DND-41 (cell line): ENCODE data around the gene WNT6.

ENCODE experiments used
- ATAC-seq: fragments of 200-7000 bp; cut with Tn5 transposase; 3 replicates; pipeline ENCODE4 v1.9.1; 2021; ENCODE audit warnings: low read depth; ENCODE audit not compliant: insufficient read depth
- DNase-seq: peaks from one replicate; pipeline ENCODE4 v3.0.0-alpha.2; 2020
- H2AFZ ChIP-seq: 2 replicates; pipeline ENCODE4 v1.6.0; 2012; ENCODE audit warnings: low read depth, low read length
- H3K27ac ChIP-seq: 2 replicates; pipeline ENCODE4 v1.5.1; 2012; ENCODE audit warnings: low read length, inconsistent platforms
- H3K27me3 ChIP-seq: fragments of 200-600 bp; sonication (generic); 2 replicates; pipeline ENCODE4 v1.6.0; 2012; ENCODE audit warnings: low read length, mild to moderate bottlenecking, inconsistent platforms; ENCODE audit not compliant: insufficient read depth, poor library complexity
- H3K36me3 ChIP-seq: 2 replicates; pipeline ENCODE4 v1.5.1; 2012; ENCODE audit warnings: low read length, inconsistent platforms; ENCODE audit not compliant: insufficient read depth
- H3K4me1 ChIP-seq: 2 replicates; pipeline ENCODE4 v1.5.1; 2012; ENCODE audit warnings: mild to moderate bottlenecking, low read length; ENCODE audit not compliant: insufficient read depth
- H3K4me2 ChIP-seq: 2 replicates; pipeline ENCODE4 v1.6.0; 2012; ENCODE audit warnings: mild to moderate bottlenecking, moderate library complexity, low read length, inconsistent platforms; ENCODE audit not compliant: insufficient read depth
- H3K4me3 ChIP-seq, 2 experiments: fragments of 200-600 bp in 1 of 2; shearing (Covaris generic) in 1 of 2; 2 replicates each; pipeline ENCODE4 v1.5.1; 2012 to 2016; ENCODE audit warnings: inconsistent platforms in 2 of 2, low read length in 2 of 2, mild to moderate bottlenecking in 2 of 2, low read depth in 1 of 2, moderate library complexity in 1 of 2
- H3K79me2 ChIP-seq: 2 replicates; pipeline ENCODE4 v1.6.0; 2012; ENCODE audit warnings: low read length, inconsistent platforms; ENCODE audit not compliant: insufficient read depth
- H3K9ac ChIP-seq: 2 replicates; pipeline ENCODE4 v1.6.0; 2012; ENCODE audit warnings: low read depth, mild to moderate bottlenecking, inconsistent platforms, low read length, moderate library complexity
- H3K9me3 ChIP-seq: 2 replicates; pipeline ENCODE4 v1.5.1; 2012; ENCODE audit warnings: low read length, moderate library complexity, mild to moderate bottlenecking, inconsistent platforms; ENCODE audit not compliant: insufficient read depth, severe bottlenecking
- H4K20me1 ChIP-seq: 2 replicates; pipeline ENCODE4 v1.6.0; 2012; ENCODE audit warnings: low read length; ENCODE audit not compliant: insufficient read depth
- CTCF ChIP-seq: IDR thresholded peaks from 2 replicates; pipeline ENCODE4 v1.5.1; 2012; ENCODE audit warnings: borderline replicate concordance, low read length, moderate library complexity, mild to moderate bottlenecking; ENCODE audit not compliant: poor library complexity, severe bottlenecking; ENCODE audit errors: extremely low read depth
- EZH2 ChIP-seq: IDR thresholded peaks from 3 replicates; pipeline ENCODE4 v1.6.1; 2012; ENCODE audit warnings: borderline replicate concordance, low read depth, mild to moderate bottlenecking, moderate library complexity, low read length, inconsistent platforms; ENCODE audit not compliant: severe bottlenecking

Gene WNT6

GRCh38 chr2:218863021-218863520 lies 3.5 kb downstream of the WNT6 start:
- Histone ChIP-seq H3K4me1 (no peaks in the 10 kb centered on the region), H3K79me2 (no peaks in the 10 kb centered on the region), H3K27ac (no peak overlapping the region), H3K27me3 (peaks cover under 1% of the 10 kb centered on the region), H3K36me3 (no peaks in the 10 kb centered on the region), H3K9ac (no peak overlapping the region), H3K4me3 (no peak overlapping the region), H3K9me3 (no peaks in the 10 kb centered on the region), H4K20me1 (0 out of 2 replicates have a peak, but pooled peaks cover 3% of the 10 kb centered on the region), H3K4me2 (no peak overlapping the region), H2AFZ (no peak overlapping the region)
- DNase-seq (no peak), ATAC-seq (no peak)
- no peak for TF ChIP-seq CTCF
- TF ChIP-seq EZH2, result no peak

GRCh38 chr2:218865396-218865795 lies 5.8 kb downstream of the WNT6 start:
- TF ChIP-seq CTCF, result no peak
- no peak for TF ChIP-seq EZH2
- peaks cover 4% of the 10 kb centered on the region for H3K27me3 ChIP-seq
- no peak overlapping the region for H3K4me2 ChIP-seq
- H3K9me3 ChIP-seq, result no peaks in the 10 kb centered on the region
- DNase-seq (no peak), ATAC-seq (no peak)
- no peaks in the 10 kb centered on the region for H3K79me2 ChIP-seq
- no peak overlapping the region for H3K27ac ChIP-seq
- no peaks in the 10 kb centered on the region for H3K4me1 ChIP-seq
- no peaks in the 10 kb centered on the region for H3K36me3 ChIP-seq
- H4K20me1 ChIP-seq, result no peaks in the 10 kb centered on the region
- no peak overlapping the region for H2AFZ ChIP-seq
- no peak overlapping the region for H3K4me3 ChIP-seq
- H3K9ac ChIP-seq, result no peak overlapping the region

- H3K4me1 ChIP-seq, result no peaks in the 10 kb centered on the region
- H3K4me2 ChIP-seq, result no peak overlapping the region
- no peaks in the 10 kb centered on the region for H4K20me1 ChIP-seq
- ATAC-seq (no peak), DNase-seq (no peak)
- H3K9ac ChIP-seq, result no peak overlapping the region
- no peaks in the 10 kb centered on the region for H3K36me3 ChIP-seq
- TF ChIP-seq EZH2 (no peak), CTCF (no peak)
- H2AFZ ChIP-seq, result no peak overlapping the region
- H3K9me3 ChIP-seq, result no peaks in the 10 kb centered on the region
- H3K79me2 ChIP-seq, result no peaks in the 10 kb centered on the region
- H3K4me3 ChIP-seq, result no peak overlapping the region
- peaks cover 4% of the 10 kb centered on the region for H3K27me3 ChIP-seq
- no peak overlapping the region for H3K27ac ChIP-seq
Observed at GRCh38 chr2:218865999-218866398, 6.4 kb downstream of the WNT6 start.

- ATAC-seq (no peak), DNase-seq (no peak)
- no peaks in the 10 kb centered on the region for H4K20me1 ChIP-seq
- no peaks in the 10 kb centered on the region for H3K9me3 ChIP-seq
- no peaks in the 10 kb centered on the region for H3K36me3 ChIP-seq
- no peak overlapping the region for H3K27ac ChIP-seq
- no peak overlapping the region for H3K4me2 ChIP-seq
- H2AFZ ChIP-seq, result no peak overlapping the region
- no peak overlapping the region for H3K9ac ChIP-seq
- TF ChIP-seq CTCF (no peak), EZH2 (no peak)
- peaks cover 4% of the 10 kb centered on the region for H3K27me3 ChIP-seq
- no peak overlapping the region for H3K4me3 ChIP-seq
- no peaks in the 10 kb centered on the region for H3K79me2 ChIP-seq
- H3K4me1 ChIP-seq, result no peaks in the 10 kb centered on the region
Observed at GRCh38 chr2:218867900-218868299, 8.3 kb downstream of the WNT6 start.
